GM12878 (cell line): ENCODE measurements around the gene MTRF1. TPM values are rescaled to one million over a fixed set of nuclear protein-coding genes. Genes with fewer than 3 reads are reported as not detected.

Source experiments
- ATAC-seq: fragments of 200-7000 bp; cut with Tn5 transposase; 3 replicates; pipeline ENCODE4 v1.9.1; 2020; ENCODE audit warnings: mild to moderate bottlenecking, moderate library complexity
- BruUV-seq: library from RNA; stranded (reverse); fragments of 400-500 nt; replicated peaks from 2 replicates; lab custom pipeline; 2021; lab: Mats Ljungman, UMichigan
- CTCF ChIA-PET: fragments of 300-600 bp; sonication (Branson Sonifier 250); formaldehyde crosslinking; extraction: SDS; loops from one replicate; lab custom pipeline; 2021; ENCODE audit warnings: inconsistent platforms; lab: Yijun Ruan, JAX
- POLR2A ChIA-PET: fragments of 350-600 bp; formaldehyde crosslinking; extraction: SDS; loops from one replicate; lab custom pipeline; 2021; ENCODE audit warnings: inconsistent platforms; lab: Charles Lee
- RAD21 ChIA-PET: fragments of 300-600 bp; sonication (Branson Sonifier 250); formaldehyde crosslinking; loops from one replicate; lab custom pipeline; 2023; ENCODE audit warnings: antibody characterized with exemption; ENCODE audit not compliant: unreplicated experiment; lab: Charles Lee
- SMC1A ChIA-PET: fragments of 300-600 bp; sonication (Branson Sonifier 250); formaldehyde crosslinking; loops from one replicate; lab custom pipeline; 2023; ENCODE audit not compliant: unreplicated experiment, uncharacterized antibody; lab: Charles Lee
- DNase-seq: peaks from one replicate; pipeline ENCODE4 v3.0.0-alpha.2; 2011; ENCODE audit warnings: low read depth, low spot score
- FAIRE-seq: peaks from 3 replicates; lab custom pipeline; 2011; peaks lifted over from hg19 to GRCh38; lab: Jason Lieb, UNC
- H2AFZ ChIP-seq: 2 replicates; pipeline ENCODE4 v1.6.0; 2011; ENCODE audit warnings: low read depth, low read length, control low read depth; ENCODE audit not compliant: control insufficient read depth
- H3K27ac ChIP-seq: 2 replicates; pipeline ENCODE4 v1.5.1; 2011; ENCODE audit warnings: control low read depth; ENCODE audit not compliant: control insufficient read depth, insufficient read depth
- H3K27me3 ChIP-seq, 2 experiments: replicated peaks in 1 of 2; 2 replicates each; pipeline versions ENCODE4 v1.6.0 to v1.6.1; 2011; ENCODE audit warnings: low read length in 1 of 2; ENCODE audit not compliant: control insufficient read depth in 2 of 2, insufficient read depth in 2 of 2
- H3K36me3 ChIP-seq, 2 experiments: 2 replicates each; pipeline ENCODE4 v1.5.1; 2011; ENCODE audit warnings: low read length in 1 of 2; ENCODE audit not compliant: control insufficient read depth in 2 of 2, insufficient read depth in 2 of 2
- H3K4me1 ChIP-seq: 2 replicates; pipeline ENCODE4 v1.6.1; 2011; ENCODE audit warnings: mild to moderate bottlenecking, low read length, moderate library complexity, mixed read lengths; ENCODE audit not compliant: control insufficient read depth, insufficient read depth
- H3K4me2 ChIP-seq: 2 replicates; pipeline ENCODE4 v1.6.0; 2011; ENCODE audit warnings: control low read depth; ENCODE audit not compliant: control insufficient read depth, insufficient read depth
- H3K4me3 ChIP-seq: fragments of 200-600 bp; sonication (generic); 2 replicates; pipeline ENCODE4 v1.5.1; 2016
- H3K79me2 ChIP-seq: 2 replicates; pipeline ENCODE4 v1.6.0; 2011; ENCODE audit warnings: low read length; ENCODE audit not compliant: control insufficient read depth, insufficient read depth
- H3K9ac ChIP-seq: 2 replicates; pipeline ENCODE4 v1.8.0; 2011; ENCODE audit warnings: low read length, control low read depth, mixed read lengths; ENCODE audit not compliant: control insufficient read depth, insufficient read depth
- H3K9me3 ChIP-seq: replicated peaks from 3 replicates; pipeline ENCODE4 v1.5.1; 2011; ENCODE audit warnings: mild to moderate bottlenecking, low read length; ENCODE audit not compliant: control insufficient read depth, insufficient read depth
- H4K20me1 ChIP-seq: 2 replicates; pipeline ENCODE4 v1.6.0; 2011; ENCODE audit not compliant: control insufficient read depth, insufficient read depth
- BCLAF1 ChIP-seq: fragments of 450-650 bp; IDR thresholded peaks from 2 replicates; pipeline ENCODE4 v1.6.1; 2017; ENCODE audit warnings: antibody characterized with exemption, mild to moderate bottlenecking, moderate library complexity
- BHLHE40 ChIP-seq, 2 experiments: fragments of 450-650 bp in 1 of 2; IDR thresholded peaks; 2 replicates each; pipeline ENCODE4 v1.6.1; 2011 to 2017; ENCODE audit warnings: low read depth in 2 of 2, borderline replicate concordance in 1 of 2, improper control_type of control experiment in 1 of 2, low read length in 1 of 2, mild to moderate bottlenecking in 1 of 2
- CBX3 ChIP-seq: fragments of 200-600 bp; sonication (generic); IDR thresholded peaks from 2 replicates; pipeline ENCODE4 v1.6.1; 2016; ENCODE audit warnings: low read depth, borderline replicate concordance
- CHD4 ChIP-seq: fragments of 200-600 bp; sonication (generic); IDR thresholded peaks from 2 replicates; pipeline ENCODE4 v1.6.1; 2016; ENCODE audit warnings: mild to moderate bottlenecking
- HDAC2 ChIP-seq: fragments of 200-600 bp; sonication (generic); IDR thresholded peaks from 2 replicates; pipeline ENCODE4 v1.6.1; 2017
- IKZF2 ChIP-seq, 2 experiments: fragments of 450-650 bp; IDR thresholded peaks; 2 replicates each; pipeline ENCODE4 v1.6.1; 2017; ENCODE audit warnings: mild to moderate bottlenecking in 2 of 2, moderate library complexity in 2 of 2
- IRF4 ChIP-seq: IDR thresholded peaks from 2 replicates; pipeline ENCODE4 v1.6.1; 2011; ENCODE audit warnings: low read depth, low read length
- JUND ChIP-seq: IDR thresholded peaks from 2 replicates; pipeline ENCODE4 v1.6.1; 2012; ENCODE audit warnings: low read depth, mild to moderate bottlenecking, low read length, improper control_type of control experiment, moderate library complexity
- MYC ChIP-seq: IDR thresholded peaks from 2 replicates; pipeline ENCODE4 v1.6.1; 2011; ENCODE audit warnings: mild to moderate bottlenecking, low read length, moderate library complexity, inconsistent platforms; ENCODE audit not compliant: insufficient read depth, insufficient replicate concordance, insufficient read length, severe bottlenecking
- NBN ChIP-seq: fragments of 450-650 bp; IDR thresholded peaks from 2 replicates; pipeline ENCODE4 v1.6.1; 2016
- POLR2AphosphoS5 ChIP-seq: IDR thresholded peaks from 2 replicates; pipeline ENCODE4 v1.6.1; 2011; ENCODE audit warnings: mild to moderate bottlenecking, low read length, inconsistent platforms
- RAD51 ChIP-seq: fragments of 450-650 bp; IDR thresholded peaks from 2 replicates; pipeline ENCODE4 v1.6.1; 2016; ENCODE audit warnings: moderate library complexity, mild to moderate bottlenecking, inconsistent platforms
- RBBP5 ChIP-seq: fragments of 200-600 bp; sonication (generic); conservative IDR thresholded peaks from 2 replicates; pipeline ENCODE4 v1.6.1; 2016
- RELB ChIP-seq: fragments of 450-650 bp; IDR thresholded peaks from 2 replicates; pipeline ENCODE4 v1.6.1; 2017; ENCODE audit warnings: low read depth, mild to moderate bottlenecking, moderate library complexity
- SMAD1 ChIP-seq: fragments of 450-650 bp; IDR thresholded peaks from 2 replicates; pipeline ENCODE4 v1.6.1; 2018; ENCODE audit warnings: mild to moderate bottlenecking, low read depth; ENCODE audit not compliant: partially characterized antibody
- TCF3 ChIP-seq: IDR thresholded peaks from 2 replicates; pipeline ENCODE4 v1.6.1; 2012; ENCODE audit warnings: low read depth, mild to moderate bottlenecking, low read length, borderline replicate concordance; ENCODE audit not compliant: insufficient read depth
- ZNF24 ChIP-seq: fragments of 450-650 bp; IDR thresholded peaks from 2 replicates; pipeline ENCODE4 v1.6.1; 2017; ENCODE audit warnings: antibody characterized with exemption, mild to moderate bottlenecking
- WGBS: methylation state at CpG from one replicate; pipeline ENCODE4 v1.1.6; 2016; ENCODE audit warnings: low lambda C conversion rate; ENCODE audit not compliant: insufficient replicate concordance, insufficient coverage; ENCODE audit errors: missing lambda C conversion rate; 5-methylcytosine and 5-hydroxymethylcytosine counted together
- in situ Hi-C: fragments of 300-500 bp; cut with MboI; formaldehyde crosslinking; loops from 9 replicates; pipeline ENCODE4 v1.14.3; 2018; ENCODE audit warnings: mixed read lengths
- intact Hi-C: fragments of 100-400 bp; cut with micrococcal nuclease; formaldehyde crosslinking; loops from one replicate; pipeline ENCODE4 v1.14.2; 2022; ENCODE audit not compliant: unreplicated experiment
- polyA plus RNA-seq, 11 experiments: library from polyadenylated mRNA; depleted of rRNA in 4 of 11; unstranded in 6 of 11; stranded (reverse) in 5 of 11; fragments of >200 nt; fragmentation: Nextera tagmentation in 4 of 11; fragmentation: Illumina TruSeq in 1 of 11; extraction: Ambion mirVana in 4 of 11; extraction: Trizol in 1 of 11; gene quantifications; 1 replicate in 1 of 11; 2 replicates in 10 of 11; pipeline versions ENCODE4 v1.2.1 to v1.2.3, GENCODE V29; 2011 to 2016; ENCODE audit warnings: inconsistent platforms in 2 of 11, missing spikeins in 2 of 11, low read depth in 1 of 11
- total RNA-seq, 4 experiments: library from RNA; depleted of rRNA in 3 of 4; stranded (reverse); fragments of >200 nt in 3 of 4; fragmentation: Illumina TruSeq in 1 of 4; extraction: Trizol in 1 of 4; gene quantifications; 2 replicates each; pipeline versions ENCODE4 v1.2.1 to v1.2.3, GENCODE V29; 2013 to 2021

MTRF1 gene
- total and polyA plus RNA-seq, 10 of the 15 experiments (the other 5 are each of a cell fraction or from before 2014, with no cell fraction given) = 12.1 to 33.7 (median 20.6) TPM

GRCh38 chr13:41232578-41233480 is 30.5 kb downstream of the MTRF1 start (continued):
- no peak for TF ChIP-seq MYC
- TF ChIP-seq TCF3 = no peak
- no peak for TF ChIP-seq JUND
- TF ChIP-seq CHD4 = no peak
- TF ChIP-seq IKZF2 (IDR thresholded peaks at IDR 0.05) = no peak

GRCh38 chr13:41231786-41232185 is 31.6 kb downstream of the MTRF1 start:
- CTCF ChIA-PET = interaction anchor here (0.6 to 1.8 kb wide), 6 partner anchors 8 to 212 kb away, joined by 3 to 10 read pairs (median 4); partner anchors contain the start of gene ELF1
- TF ChIP-seq IRF4 (no peak), RAD51 (peak; percentile 26; the same call in 1 of the 2 replicates), NBN (peak; percentile 55; the same call in 1 of the 2 replicates), RELB (0 out of 2 replicates have a peak, but pooled peaks have one; percentile 51), RBBP5 (no peak), CBX3 (no peak), SMAD1 (peak; percentile 27), IKZF2 (IDR thresholded peaks at IDR 0.05) (peak; percentile 44 to 57; a peak in 2 of 4 replicates), ZNF24 (no peak), POLR2AphosphoS5 (no peak), BCLAF1 (no peak), BHLHE40 (IDR thresholded peaks at IDR 0.05; ENCODE audit: borderline replicate concordance in 1 of 2, low read depth in 2 of 2, low read length in 1 of 2) (peak in 1 of 2 experiments; percentile 31; a peak in 1 of 4 replicates), HDAC2 (no peak)

More at GRCh38 chr13:41231786-41232185, 31.6 kb downstream of the MTRF1 start:
- Histone ChIP-seq H3K4me2 (no peak overlapping the region), H3K79me2 (no peaks in the 10 kb centered on the region), H3K9ac (no peak overlapping the region), H3K9me3 (no peaks in the 10 kb centered on the region), H3K27me3 (no peaks in the 10 kb centered on the region), H4K20me1 (no peaks in the 10 kb centered on the region), H3K4me1 (peaks cover 14% of the 10 kb centered on the region), H3K4me3 (no peak overlapping the region), H3K36me3 (peaks cover 0 to 7% of the 10 kb centered on the region in 2 experiments; a peak in 1 of 4 replicates), H3K27ac (no peak overlapping the region), H2AFZ (no peak overlapping the region; the same call in 1 of the 2 replicates)
- POLR2A ChIA-PET = interaction anchor here (0.6 to 1.5 kb wide), 6 partner anchors 30 to 178 kb away, joined by 3 to 7 read pairs (median 4); no protein-coding TSS in a partner anchor
- FAIRE-seq (peak; percentile 27), DNase-seq (peak; percentile 24), ATAC-seq (peak; percentile 72)
- WGBS = 36% methylated on average over 3 of the region's 3 CpGs
- no TSS peak for BruUV-seq
- SMC1A ChIA-PET = interaction anchor here (0.6 to 2.9 kb wide), 15 partner anchors 9 to 454 kb away, joined by 3 to 8 read pairs (median 4); no protein-coding TSS in a partner anchor
- RAD21 ChIA-PET = interaction anchor here (0.6 to 2.1 kb wide), 6 partner anchors 9 to 174 kb away, joined by 3 to 9 read pairs (median 4); no protein-coding TSS in a partner anchor
- intact Hi-C loops (no loop called here), in situ Hi-C loops (no loop called here)
